GM19468 (cell line): ENCODE results near the gene ABCB8.
"Not testable (repeated sequence)": the region's sequence is repeated elsewhere in the genome, so short reads cannot be mapped to it uniquely, and the experiment has no call there.

Source experiments
- ATAC-seq: cut with Tn5 transposase; IDR thresholded peaks from one replicate; pipeline ENCODE4 v1.9.1; 2021; ENCODE audit warnings: mild to moderate bottlenecking, moderate library complexity, moderate number of reproducible peaks; ENCODE audit not compliant: unreplicated experiment; ENCODE audit errors: extremely low read depth

Gene ABCB8

DNA sequence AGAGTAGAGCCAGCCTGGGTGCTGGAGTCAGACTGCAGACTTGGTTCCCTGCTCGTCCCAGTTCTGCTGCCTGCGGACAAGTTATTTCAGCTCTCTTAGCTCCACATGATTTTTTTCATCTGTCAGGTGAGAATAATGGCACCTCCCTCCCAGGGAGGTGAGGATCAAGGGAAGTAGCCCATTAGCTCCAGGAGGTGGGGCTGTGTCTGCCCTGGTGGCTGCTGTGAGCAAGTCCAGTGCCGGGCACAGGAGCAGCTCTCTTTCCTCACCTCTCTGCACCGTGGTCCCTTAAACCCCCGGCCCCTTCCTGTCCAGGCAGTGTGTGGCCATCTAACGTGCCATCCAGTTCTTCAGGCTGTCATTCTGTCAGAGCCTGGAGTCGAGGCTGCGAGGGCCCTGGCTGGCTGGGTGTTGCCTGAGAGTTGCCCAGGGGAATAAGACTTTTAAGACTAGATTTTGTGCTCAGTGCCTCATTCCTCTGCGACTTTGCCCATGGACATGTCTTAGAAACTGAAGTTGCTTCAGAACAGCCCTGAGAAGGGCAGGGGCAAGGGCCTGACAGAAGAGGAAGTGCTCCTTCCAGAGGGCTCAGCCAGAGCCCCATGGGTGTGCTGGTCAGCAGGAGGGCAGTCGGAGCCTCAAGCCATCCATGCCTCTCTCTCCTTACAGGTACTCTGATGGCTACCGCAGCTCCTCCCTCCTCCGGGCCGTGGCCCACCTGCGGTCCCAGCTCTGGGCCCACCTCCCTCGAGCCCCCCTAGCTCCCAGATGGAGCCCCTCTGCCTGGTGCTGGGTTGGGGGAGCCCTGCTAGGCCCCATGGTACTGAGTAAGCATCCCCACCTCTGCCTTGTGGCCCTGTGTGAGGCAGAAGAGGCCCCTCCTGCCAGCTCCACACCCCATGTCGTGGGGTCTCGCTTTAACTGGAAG lies 5.0 kb downstream of the ABCB8 start:
- no peak for ATAC-seq

DNA sequence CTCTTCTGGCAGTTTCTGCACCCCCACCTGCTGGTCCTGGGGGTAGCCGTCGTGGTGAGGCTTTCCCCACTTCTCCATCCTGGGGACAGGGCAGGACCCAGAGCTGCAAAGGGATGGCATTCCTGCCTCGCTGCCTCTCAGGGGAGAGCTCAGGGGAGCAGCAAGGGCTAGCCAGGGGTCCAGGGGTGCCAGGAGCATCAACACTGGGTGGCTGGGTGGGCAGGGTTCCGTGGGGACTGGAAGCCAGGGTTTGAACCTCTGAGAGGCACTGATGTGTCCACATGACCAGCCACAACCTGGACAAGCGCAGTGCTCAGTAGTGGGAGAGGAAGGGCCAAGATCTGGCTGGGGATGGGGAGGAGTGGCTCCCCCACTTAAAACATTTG lies 5.6 kb downstream of the ABCB8 start:
- no peak for ATAC-seq

DNA sequence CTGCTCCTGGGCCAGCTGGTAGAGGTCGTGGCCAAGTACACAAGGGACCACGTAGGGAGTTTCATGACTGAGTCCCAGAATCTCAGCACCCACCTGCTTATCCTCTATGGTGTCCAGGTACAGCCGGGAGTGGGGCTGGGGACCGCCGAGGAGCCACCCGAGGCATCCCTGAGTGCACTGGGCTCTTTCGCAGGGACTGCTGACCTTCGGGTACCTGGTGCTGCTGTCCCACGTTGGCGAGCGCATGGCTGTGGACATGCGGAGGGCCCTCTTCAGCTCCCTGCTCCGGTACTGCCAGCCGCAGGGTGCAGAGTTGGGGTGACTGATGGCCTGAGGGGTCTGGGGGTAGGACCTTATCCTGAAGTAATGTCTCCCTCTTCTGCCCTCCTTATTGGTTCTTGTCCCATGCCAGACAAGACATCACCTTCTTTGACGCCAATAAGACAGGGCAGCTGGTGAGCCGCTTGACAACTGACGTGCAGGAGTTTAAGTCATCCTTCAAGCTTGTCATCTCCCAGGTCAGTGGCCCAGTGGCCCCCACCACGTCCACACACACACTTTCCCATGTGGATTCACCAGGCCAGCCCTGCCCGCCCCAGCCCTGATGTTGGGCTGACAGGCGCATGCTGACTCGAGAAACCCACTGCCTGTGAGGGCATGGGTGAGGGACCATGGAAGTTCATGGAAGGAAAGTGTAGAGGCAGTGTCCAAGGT lies 6.2 kb downstream of the ABCB8 start:
- ATAC-seq = no peak

DNA sequence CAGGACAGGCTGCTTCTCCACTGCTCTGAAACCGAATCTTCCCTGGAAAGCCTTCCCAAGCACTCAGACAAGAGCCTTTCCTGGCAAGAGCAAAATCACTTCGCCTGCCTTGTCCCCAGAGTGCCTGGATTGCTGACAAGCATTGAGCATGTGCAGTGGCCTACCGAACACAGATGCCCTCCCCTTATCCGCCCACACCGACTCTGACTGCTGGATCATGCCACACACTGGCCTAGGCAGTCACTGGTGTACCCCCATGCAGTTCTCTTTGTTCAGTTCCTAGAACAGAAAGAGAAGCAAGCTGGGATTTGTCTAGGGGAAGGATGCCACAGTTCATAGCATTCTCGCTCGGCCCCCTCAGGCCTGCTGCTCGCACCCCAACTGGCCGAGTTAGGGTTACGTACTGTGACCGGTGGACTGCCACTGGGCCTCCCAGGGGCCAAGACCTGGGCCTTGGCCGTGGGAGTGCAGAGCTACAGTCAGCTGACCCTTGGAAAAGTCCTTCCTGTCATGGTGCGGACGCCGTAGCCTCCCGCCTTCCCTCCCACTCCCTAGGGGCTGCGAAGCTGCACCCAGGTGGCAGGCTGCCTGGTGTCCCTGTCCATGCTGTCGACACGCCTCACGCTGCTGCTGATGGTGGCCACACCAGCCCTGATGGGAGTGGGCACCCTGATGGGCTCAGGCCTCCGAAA lies 6.9 kb downstream of the ABCB8 start:
- ATAC-seq = no peak

GRCh38 chr7:151035902-151036301 lies 7.7 kb downstream of the ABCB8 start:
- ATAC-seq = no peak

DNA sequence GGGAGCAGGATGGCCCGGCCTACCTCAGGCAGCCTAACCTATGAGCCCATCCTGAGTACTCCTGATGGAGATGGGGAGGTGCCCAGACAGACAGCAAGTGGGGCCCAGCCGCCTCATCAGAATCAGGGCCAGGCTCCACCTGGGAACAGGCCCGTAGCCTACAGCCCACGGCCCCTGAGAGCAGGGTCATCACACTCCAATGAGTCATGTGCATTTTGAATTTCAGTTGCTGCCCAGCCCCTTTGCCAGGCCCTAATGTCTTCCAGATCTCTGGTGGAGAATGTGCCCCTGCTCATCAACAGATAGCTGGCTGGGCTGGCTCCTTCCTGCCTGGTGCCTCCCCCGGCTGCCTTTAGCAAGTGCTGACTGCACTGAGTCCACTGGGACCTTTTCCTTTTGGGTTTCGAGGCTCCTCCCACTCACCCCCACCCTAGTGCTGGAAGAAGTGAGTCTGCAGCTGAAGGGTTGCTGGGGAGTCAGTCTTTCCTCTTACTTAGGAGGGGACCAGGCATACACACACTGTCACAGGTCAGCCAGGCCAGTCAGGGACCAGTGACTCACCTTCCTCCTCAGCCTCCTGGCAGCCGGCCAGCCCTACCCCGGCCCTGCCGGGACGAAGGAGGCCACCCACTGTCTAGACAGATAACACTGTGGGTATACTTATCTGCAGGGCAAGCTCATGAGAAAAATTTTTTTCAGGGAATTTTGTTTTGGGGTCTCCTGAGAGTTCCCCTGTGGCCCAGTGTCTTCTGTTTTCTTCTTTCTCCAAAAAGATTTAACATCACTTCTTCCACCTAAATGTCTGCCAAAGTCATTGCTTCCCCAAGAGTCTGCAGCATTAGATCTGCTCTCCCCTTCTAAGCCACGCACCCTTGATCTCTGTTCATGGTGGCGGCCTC lies 10.9 kb downstream of the ABCB8 start:
- ATAC-seq = no peak

- ATAC-seq = no peak
Measured at GRCh38 chr7:151039850-151040548, 11.7 kb downstream of the ABCB8 start.

DNA sequence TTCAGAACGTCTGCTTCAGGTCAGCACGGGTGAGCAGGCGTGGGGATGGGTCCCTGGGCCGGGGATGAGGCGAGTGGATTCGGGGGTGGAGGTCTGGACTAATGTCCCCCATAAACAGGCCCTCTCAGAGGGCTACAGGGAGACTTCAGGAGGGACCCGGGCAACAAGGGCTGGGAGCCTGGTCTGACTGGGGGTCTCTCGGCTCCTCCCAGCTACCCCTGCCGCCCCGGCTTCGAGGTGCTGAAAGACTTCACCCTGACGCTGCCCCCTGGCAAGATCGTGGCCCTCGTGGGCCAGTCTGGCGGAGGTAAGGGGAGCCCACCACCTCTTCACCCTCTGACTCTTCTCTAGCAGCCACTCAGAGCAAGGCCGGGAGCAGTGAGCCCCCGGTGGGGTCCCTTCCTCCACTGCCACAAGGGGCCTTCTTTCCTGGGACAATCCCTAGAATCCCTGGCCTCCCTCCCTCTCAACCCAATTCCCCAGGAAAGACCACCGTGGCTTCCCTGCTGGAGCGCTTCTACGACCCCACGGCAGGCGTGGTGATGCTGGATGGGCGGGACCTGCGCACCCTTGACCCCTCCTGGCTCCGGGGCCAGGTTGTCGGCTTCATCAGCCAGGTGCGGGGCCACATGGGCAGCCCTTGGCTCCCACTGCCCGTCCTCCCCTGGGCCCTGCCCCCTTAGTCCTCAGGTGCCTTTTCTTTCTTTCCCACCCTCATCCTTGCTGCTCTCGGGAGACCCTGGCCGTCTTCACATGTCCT lies 12.5 kb downstream of the ABCB8 start:
- ATAC-seq = no peak

GRCh38 chr7:151043449-151043848 lies 15.2 kb downstream of the ABCB8 start:
- ATAC-seq = not testable (repeated sequence)

DNA sequence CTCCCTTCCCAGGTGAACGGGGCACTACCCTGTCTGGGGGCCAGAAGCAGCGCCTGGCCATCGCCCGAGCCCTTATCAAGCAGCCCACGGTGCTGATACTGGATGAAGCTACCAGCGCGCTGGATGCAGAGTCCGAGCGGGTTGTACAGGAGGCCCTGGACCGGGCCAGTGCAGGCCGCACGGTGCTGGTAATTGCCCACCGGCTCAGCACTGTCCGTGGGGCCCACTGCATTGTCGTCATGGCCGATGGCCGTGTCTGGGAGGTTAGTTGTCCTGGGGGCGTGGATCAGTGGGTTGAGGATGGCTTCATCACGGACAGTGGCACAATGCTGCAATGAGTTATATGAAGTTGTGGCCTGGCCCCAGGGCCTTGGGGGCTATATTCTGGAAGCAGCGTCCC lies 15.7 kb downstream of the ABCB8 start:
- ATAC-seq = no peak

- no peak for ATAC-seq
Measured at GRCh38 chr7:151045262-151045661, 17.0 kb downstream of the ABCB8 start.

- no peak for ATAC-seq
Measured at GRCh38 chr7:151045967-151046366, 17.7 kb downstream of the ABCB8 start.

- ATAC-seq = no peak
Measured at GRCh38 chr7:151046603-151047573, 18.6 kb downstream of the ABCB8 start.

DNA sequence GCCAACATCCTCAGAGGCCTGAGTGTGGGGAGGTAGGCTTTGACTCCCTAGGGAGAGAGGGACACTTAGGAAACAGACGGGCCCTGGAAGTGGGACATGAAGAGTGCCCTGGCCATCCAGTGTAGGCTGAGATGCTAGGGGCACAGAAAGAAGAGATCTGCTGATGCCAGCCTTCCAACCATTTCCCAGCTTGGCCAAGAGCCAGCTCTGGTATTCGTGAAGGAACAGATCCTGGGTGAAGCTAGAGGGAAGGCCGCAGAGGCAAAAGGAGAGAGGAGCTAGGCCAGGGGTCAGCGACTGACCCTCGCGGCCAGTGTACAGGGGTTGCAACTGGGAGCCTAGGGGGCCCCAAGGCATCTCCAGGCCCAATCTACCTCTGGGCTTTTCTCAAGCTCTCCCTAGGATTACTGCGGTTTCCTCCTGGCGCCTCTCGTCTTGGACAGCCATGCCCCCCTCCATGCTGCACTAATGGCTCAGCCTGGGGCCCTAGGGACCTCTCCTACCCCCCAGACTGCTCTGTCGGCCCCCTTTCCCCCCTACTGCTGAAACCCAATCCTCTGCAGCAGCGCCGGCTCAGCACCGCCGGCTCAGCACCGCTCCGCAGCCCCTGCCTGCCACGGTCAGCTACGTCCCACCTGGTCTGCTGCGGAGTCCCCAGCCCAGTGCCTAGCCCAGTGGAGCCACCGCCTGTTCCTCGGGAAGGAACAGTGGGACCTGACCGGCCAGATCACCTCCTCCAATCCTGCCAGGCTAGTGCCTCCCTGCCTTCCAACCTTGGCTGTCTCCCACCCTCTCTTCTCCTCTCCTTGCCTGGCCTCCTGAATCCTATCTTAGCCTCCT lies 19.9 kb downstream of the ABCB8 start, which contains the start of gene ASIC3:
Gene ASIC3, plus strand, starts transcription at position 556 of the 840 bp plus-strand sequence. CDS start 355 bp downstream, outside the sequence.
- ATAC-seq = no peak

DNA sequence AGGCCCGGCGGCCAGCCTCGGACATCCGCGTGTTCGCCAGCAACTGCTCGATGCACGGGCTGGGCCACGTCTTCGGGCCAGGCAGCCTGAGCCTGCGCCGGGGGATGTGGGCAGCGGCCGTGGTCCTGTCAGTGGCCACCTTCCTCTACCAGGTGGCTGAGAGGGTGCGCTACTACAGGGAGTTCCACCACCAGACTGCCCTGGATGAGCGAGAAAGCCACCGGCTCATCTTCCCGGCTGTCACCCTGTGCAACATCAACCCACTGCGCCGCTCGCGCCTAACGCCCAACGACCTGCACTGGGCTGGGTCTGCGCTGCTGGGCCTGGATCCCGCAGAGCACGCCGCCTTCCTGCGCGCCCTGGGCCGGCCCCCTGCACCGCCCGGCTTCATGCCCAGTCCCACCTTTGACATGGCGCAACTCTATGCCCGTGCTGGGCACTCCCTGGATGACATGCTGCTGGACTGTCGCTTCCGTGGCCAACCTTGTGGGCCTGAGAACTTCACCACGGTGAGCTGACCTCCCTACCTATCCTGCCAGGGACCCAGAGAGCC lies 20.7 kb downstream of the ABCB8 start:
- no peak for ATAC-seq

DNA sequence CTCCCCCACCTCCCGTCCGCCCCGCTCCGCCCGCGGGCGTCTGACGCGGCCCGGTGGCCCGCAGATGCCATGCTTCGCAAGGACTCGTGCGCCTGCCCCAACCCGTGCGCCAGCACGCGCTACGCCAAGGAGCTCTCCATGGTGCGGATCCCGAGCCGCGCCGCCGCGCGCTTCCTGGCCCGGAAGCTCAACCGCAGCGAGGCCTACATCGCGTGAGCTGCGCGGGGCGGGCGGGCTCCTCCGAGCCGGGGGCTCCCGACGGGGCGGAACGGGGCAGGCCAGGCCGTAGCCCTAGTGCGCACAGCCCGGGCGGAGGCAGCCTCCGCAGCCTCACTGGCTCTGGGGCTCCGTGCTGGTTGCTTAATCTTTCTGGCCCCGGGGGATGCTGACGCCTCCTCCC lies 22.9 kb downstream of the ABCB8 start:
- no peak for ATAC-seq
